Activated CD8-positive, alpha-beta T cell treated with anti-CD3 and anti-CD28 coated beads for 36 hours (primary cell): ENCODE measurements around the gene RAPGEF2. TPM values are rescaled to one million over a fixed set of nuclear protein-coding genes. Genes with fewer than 3 reads are reported as not detected.

Experiments used
- ATAC-seq: fragments of 200-7000 bp; cut with Tn5 transposase; one replicate; pipeline ENCODE4 v1.10.0; 2021; ENCODE audit warnings: mild to moderate bottlenecking, moderate library complexity
- CTCF ChIA-PET: fragments of 350-600 bp; sonication (Branson Sonifier 250); formaldehyde crosslinking; loops from one replicate; lab custom pipeline; 2021; ENCODE audit warnings: antibody characterized with exemption; lab: Charles Lee
- POLR2A ChIA-PET: fragments of 350-600 bp; sonication (Branson Sonifier 250); formaldehyde crosslinking; loops from one replicate; lab custom pipeline; 2021; ENCODE audit warnings: antibody characterized with exemption; lab: Charles Lee
- DNase-seq: peaks from one replicate; pipeline ENCODE4 v3.0.0-alpha.2; 2020
- H3K27ac Mint-ChIP-seq: one replicate; pipeline ENCODE4 v1.8.0; 2021; ENCODE audit warnings: mild to moderate bottlenecking, mixed read lengths
- H3K27me3 Mint-ChIP-seq: one replicate; pipeline ENCODE4 v1.8.0; 2021; ENCODE audit warnings: mixed read lengths
- H3K36me3 Mint-ChIP-seq: one replicate; pipeline ENCODE4 v1.8.0; 2021; ENCODE audit warnings: low read depth, mixed read lengths
- H3K4me1 Mint-ChIP-seq: one replicate; pipeline ENCODE4 v1.8.0; 2021; ENCODE audit warnings: low read depth, mixed read lengths
- H3K4me3 Mint-ChIP-seq: one replicate; pipeline ENCODE4 v1.8.0; 2021; ENCODE audit warnings: mild to moderate bottlenecking, moderate library complexity, mixed read lengths
- H3K9me3 Mint-ChIP-seq: one replicate; pipeline ENCODE4 v1.8.0; 2021; ENCODE audit warnings: mixed read lengths
- CTCF ChIP-seq: fragments of 200-600 bp; IDR thresholded peaks from one replicate; pipeline ENCODE4 v1.8.0; 2022; ENCODE audit warnings: antibody characterized with exemption, mild to moderate bottlenecking
- intact Hi-C: fragments of 100-400 bp; cut with micrococcal nuclease; formaldehyde crosslinking; loops from one replicate; pipeline ENCODE4 v1.10.0; 2022
- total RNA-seq, 2 experiments: library from RNA; stranded (reverse); gene quantifications; one replicate each; pipeline ENCODE4 v1.2.3, GENCODE V29; 2021

RAPGEF2 gene
- total RNA-seq, 2 experiments from 2014 or later, result 13.7 to 14.8 TPM

GRCh38 chr4:159145318-159145991, 42.6 kb downstream of the RAPGEF2 start:
- H3K4me3 Mint-ChIP-seq, result no peak overlapping the region
- H3K4me1 Mint-ChIP-seq, result peaks cover 13% of the 10 kb centered on the region
- POLR2A ChIA-PET, result no interaction called here
- H3K9me3 Mint-ChIP-seq, result no peaks in the 10 kb centered on the region
- DNase-seq (no peak), ATAC-seq (no peak)
- CTCF ChIA-PET, result no interaction called here
- no peak overlapping the region for H3K27ac Mint-ChIP-seq
- TF ChIP-seq CTCF, result no peak
- H3K36me3 Mint-ChIP-seq, result peaks cover 1% of the 10 kb centered on the region
- peaks cover under 1% of the 10 kb centered on the region for H3K27me3 Mint-ChIP-seq
- intact Hi-C loops, result no loop called here

DNA sequence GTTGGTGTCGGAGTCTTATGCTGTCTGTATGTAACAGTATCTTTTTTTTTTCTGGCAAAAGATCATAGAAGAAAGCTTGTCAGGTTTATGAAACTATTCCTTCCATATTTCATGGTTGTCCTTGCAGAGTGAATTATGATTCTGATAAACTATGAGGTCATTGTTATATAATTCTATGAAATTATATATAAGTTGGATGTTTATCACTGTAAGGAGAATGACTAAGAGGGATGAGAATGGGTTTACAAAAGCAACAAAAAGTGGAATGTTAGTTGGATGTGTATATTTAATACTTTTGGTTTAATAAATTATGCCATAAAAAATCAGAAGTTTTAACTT, 43.1 kb downstream of the RAPGEF2 start:
- Mint-ChIP-seq H3K4me3 (no peak overlapping the region), H3K4me1 (peaks cover 13% of the 10 kb centered on the region), H3K9me3 (no peaks in the 10 kb centered on the region), H3K27me3 (no peaks in the 10 kb centered on the region), H3K27ac (no peak overlapping the region), H3K36me3 (no peaks in the 10 kb centered on the region)
- CTCF ChIA-PET, result no interaction called here
- no peak for TF ChIP-seq CTCF
- POLR2A ChIA-PET, result no interaction called here
- DNase-seq, result no peak
- intact Hi-C loops, result no loop called here
- no peak for ATAC-seq

- DNase-seq (no peak), ATAC-seq (no peak)
- Mint-ChIP-seq H3K36me3 (no peaks in the 10 kb centered on the region), H3K4me3 (no peak overlapping the region), H3K9me3 (no peaks in the 10 kb centered on the region), H3K27ac (no peak overlapping the region), H3K4me1 (peaks cover 13% of the 10 kb centered on the region), H3K27me3 (no peaks in the 10 kb centered on the region)
- TF ChIP-seq CTCF, result no peak
- CTCF ChIA-PET, result no interaction called here
- POLR2A ChIA-PET, result no interaction called here
- intact Hi-C loops, result no loop called here
These were observed 43.6 kb downstream of the RAPGEF2 start for GRCh38 chr4:159146488-159146887.

DNA sequence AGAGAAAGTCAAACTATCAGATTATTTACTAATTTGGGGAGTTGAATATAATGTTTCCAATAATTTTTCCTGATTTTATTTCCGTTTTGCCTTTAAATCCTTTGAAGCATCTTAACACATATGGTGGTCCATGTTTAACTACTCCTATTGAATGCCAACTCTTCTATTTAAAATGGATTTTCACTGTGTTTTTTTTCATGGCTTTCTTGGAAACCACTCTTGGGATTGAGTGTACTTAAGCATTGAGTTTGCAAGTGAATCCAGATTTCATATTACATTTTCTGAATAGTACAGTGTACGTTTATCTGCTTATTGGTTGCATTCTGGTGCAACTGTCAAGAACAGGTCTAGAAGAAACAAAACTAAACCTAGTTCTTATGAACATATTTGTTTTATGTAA, 45.6 kb downstream of the RAPGEF2 start:
- DNase-seq (no peak), ATAC-seq (no peak)
- ChIA-PET CTCF (no interaction called here), POLR2A (no interaction called here)
- TF ChIP-seq CTCF, result no peak
- Mint-ChIP-seq H3K27me3 (no peaks in the 10 kb centered on the region), H3K9me3 (no peaks in the 10 kb centered on the region), H3K36me3 (no peaks in the 10 kb centered on the region), H3K27ac (no peak overlapping the region), H3K4me3 (no peak overlapping the region), H3K4me1 (peaks cover 12% of the 10 kb centered on the region)
- intact Hi-C loops, result no loop called here

- Mint-ChIP-seq H3K4me1 (peaks cover 9% of the 10 kb centered on the region), H3K36me3 (no peaks in the 10 kb centered on the region), H3K4me3 (no peak overlapping the region), H3K27ac (no peak overlapping the region), H3K27me3 (no peaks in the 10 kb centered on the region), H3K9me3 (no peaks in the 10 kb centered on the region)
- intact Hi-C loops, result no loop called here
- no peak for TF ChIP-seq CTCF
- ATAC-seq (no peak), DNase-seq (no peak)
- POLR2A ChIA-PET, result no interaction called here
- CTCF ChIA-PET, result no interaction called here
These were observed 46.8 kb downstream of the RAPGEF2 start for GRCh38 chr4:159149666-159150065.
